Measurements from ENCODE around the gene SPAG4.

- TF ChIP-seq EZH2 (IDR thresholded peaks at IDR 0.05; ENCODE audit: low read depth, unreplicated experiment) (no peak), CTCF (conservative IDR thresholded peaks at IDR 0.05; ENCODE audit: low read depth in 2 of 2) (no peak), POLR2AphosphoS5 (IDR thresholded peaks at IDR 0.05; ENCODE audit: low read depth) (no peak), NANOG (IDR thresholded peaks at IDR 0.05; ENCODE audit: borderline replicate concordance) (no peak), ZNF114 (CRISPR knock-in tag; IDR thresholded peaks at IDR 0.05) (no peak), REST (IDR thresholded peaks at IDR 0.05; ENCODE audit: unreplicated experiment) (no peak), EZH2phosphoT487 (IDR thresholded peaks at IDR 0.05; ENCODE audit: unreplicated experiment) (no peak), JUNB (IDR thresholded peaks at IDR 0.05; ENCODE audit: unreplicated experiment) (no peak), ETS1 (IDR thresholded peaks at IDR 0.05) (no peak), CREB1 (CRISPR knock-in tag; IDR thresholded peaks at IDR 0.05; ENCODE audit: low read depth) (no peak), ZNF331 (CRISPR knock-in tag; IDR thresholded peaks at IDR 0.05; ENCODE audit: low read depth) (no peak), STAT1 (IDR thresholded peaks at IDR 0.05; ENCODE audit: unreplicated experiment) (no peak)
Observed at GRCh38 chr20:35599776-35600120, 15.9 kb upstream of the SPAG4 start.
